GM19035 (cell line): ENCODE measurements around the gene MFSD6.

Experiments
- ATAC-seq: cut with Tn5 transposase; IDR thresholded peaks from one replicate; pipeline ENCODE4 v1.9.1; 2021; ENCODE audit not compliant: unreplicated experiment

The MFSD6 gene

DNA sequence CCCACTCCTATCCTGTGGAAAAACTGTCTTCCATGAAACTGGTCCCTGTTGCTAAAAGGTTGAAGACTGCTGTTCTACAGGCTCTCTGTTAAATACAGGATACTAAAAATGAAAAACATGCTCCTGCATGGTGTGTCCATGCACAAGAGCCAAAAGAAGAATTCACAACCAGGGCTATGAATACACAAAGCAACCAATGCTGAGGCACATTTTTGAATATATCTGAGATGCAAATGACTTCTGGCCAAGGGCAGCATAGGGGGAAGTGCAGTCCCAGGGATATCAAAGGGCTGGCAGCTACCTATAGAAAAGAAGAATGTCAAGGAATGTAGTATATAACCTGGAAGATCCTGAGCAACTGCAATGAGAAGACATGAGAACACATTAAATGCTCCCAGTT lies 119.8 kb downstream of the MFSD6 start:
- no peak for ATAC-seq

- ATAC-seq = no peak
Observed at GRCh38 chr2:190528521-190529001, 120.4 kb downstream of the MFSD6 start.

DNA sequence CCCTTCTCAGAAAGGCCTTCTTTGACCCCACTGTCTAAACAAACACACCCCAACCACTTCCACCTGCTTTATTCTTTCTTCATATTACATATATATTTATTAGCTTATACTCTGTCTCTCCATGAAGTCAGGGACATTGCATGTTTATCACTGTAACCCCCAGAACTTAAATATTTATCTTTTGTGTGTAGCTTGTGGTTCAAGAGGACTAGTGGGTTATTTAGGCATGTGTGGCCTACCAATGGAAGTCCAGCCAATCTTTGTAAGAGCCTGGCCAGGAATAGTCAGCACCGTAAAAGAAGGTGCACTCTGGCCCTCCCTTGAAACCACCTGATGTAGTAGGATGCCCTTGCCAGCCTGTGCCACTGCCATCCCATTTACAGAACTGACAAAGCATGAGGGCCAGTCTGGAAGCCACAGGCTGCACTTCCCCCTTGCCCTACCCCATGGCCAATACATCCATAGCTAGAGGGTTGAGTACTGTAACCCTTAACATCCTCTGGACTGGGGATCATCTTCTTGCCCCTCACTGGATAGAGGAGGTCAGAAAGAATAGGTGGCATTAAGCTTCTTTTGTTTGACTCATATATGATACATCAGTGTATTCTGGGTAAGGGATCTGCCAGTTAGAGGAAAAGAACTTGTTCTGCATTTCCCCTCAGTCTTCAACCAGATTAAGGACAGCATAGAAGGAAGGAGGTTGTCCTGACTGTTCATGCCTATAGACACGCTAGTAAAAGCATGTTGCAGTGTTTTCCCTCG lies 121.5 kb downstream of the MFSD6 start:
- ATAC-seq = no peak

DNA sequence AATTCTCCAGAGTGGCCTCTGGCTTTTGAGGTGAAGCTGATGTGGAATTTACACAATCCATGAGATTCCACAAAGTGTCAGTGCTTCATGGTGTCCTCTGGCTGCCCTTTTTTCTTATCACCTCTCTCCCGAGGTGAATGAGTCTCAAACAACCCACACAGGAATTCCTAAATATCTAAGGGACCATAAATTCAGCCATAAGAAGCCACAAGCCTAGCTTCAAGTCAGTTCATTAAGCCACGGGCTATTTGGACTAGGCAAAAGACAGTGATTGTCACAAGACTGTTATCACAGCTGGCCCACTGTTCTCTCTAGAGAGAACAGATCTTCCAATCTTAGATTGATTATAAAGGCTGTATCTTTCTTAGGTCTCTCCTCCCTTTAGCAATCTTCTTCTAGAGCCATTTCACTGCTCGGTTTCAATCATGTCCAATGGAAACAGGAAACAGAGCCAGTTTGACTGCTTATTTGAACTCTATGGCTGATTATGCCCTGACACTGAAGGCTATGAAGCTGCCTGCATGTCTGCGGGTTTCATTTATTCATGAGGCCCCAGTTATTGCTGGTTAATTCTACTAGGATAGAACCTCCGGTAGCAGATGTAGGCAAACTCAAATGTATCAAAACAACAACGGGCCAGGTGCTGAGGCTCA lies 122.2 kb downstream of the MFSD6 start:
- no peak for ATAC-seq

DNA sequence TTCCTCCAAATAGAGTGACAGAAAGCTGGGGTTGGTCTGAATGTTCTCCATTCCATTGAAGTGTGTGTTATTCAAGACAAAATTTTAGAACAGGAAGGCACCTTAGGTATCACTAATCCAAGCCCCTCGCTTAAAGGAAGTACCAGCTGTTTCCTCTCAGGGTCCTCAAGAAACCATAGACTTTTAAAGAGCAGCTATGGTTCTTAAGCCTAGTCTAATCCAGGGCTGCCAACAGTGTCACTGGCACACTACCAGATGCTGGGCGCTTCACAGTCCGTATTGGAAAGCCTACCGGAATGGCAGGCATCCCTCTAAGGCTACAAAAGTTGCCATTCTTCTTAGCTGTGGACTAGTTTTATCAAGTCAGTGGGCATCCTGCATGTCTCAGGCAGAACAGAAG lies 124.4 kb downstream of the MFSD6 start:
- ATAC-seq = no peak

DNA sequence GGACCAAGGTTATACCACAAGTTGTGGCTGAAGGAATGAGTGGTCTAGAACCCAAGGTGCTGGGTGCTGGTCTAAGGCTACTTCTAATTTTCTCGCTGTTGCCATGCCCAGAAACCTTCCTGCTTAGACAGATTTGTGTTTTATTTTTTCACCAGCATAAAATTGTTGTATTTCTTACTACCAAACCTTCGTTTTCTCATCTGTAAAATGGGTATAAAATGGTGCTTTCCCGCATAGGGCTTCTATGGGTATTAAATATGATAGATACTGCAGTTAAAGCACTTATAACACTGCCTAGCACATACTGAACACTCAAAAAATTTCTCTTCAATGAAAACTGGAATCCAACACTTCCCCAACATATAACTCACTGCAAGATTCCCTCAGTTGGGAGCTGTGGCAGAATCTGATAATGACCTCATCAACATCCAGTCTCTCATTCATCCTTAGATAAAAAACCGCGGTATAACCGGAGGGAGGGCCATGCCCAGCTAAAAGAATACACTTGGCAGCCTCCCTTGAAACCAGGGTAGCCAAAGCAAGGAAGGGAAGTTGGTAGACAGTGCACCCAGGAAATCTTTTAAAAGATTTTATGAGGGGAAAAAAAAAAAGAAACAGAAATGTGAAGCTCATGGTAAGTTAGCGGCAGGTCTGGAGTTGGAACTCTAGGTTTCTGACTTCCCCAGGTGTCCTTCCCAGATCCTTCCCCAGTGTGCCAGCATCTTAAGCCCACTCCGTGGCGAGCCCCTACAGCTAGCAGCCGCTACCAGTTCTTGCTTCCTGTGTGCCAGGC lies 125.2 kb downstream of the MFSD6 start:
- no peak for ATAC-seq

GRCh38 chr2:190533968-190534309 lies 125.8 kb downstream of the MFSD6 start:
- ATAC-seq = peak; percentile 26

- peak; percentile 78 for ATAC-seq
Observed at GRCh38 chr2:190534310-190535120, 126.4 kb downstream of the MFSD6 start, which contains the start of gene NEMP2. Gene NEMP2, minus strand, starts transcription at chr2:190534722. Its CDS starts 67 bp downstream, at chr2:190534655.

- ATAC-seq = peak; percentile 0
Observed at GRCh38 chr2:190535121-190535439, 126.9 kb downstream of the MFSD6 start.

DNA sequence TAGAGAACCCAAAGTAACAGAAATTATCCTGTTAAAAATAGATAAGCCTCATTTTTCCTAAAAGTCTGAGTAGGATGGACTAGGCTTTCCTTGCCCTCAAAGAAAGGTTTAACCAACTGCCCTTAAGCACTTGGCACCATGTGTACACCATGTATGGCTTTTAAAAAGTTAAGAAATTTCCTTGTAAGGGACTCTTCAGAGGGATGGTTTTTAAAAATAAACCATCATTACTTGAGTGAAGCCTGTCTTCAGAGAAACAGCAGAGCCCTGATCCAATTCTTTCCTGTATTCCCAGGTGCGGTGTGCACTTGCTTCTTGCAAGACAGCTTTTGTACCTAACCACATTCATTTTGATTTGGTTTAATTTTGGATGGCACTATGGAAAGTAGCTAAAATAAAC lies 127.4 kb downstream of the MFSD6 start:
- no peak for ATAC-seq

DNA sequence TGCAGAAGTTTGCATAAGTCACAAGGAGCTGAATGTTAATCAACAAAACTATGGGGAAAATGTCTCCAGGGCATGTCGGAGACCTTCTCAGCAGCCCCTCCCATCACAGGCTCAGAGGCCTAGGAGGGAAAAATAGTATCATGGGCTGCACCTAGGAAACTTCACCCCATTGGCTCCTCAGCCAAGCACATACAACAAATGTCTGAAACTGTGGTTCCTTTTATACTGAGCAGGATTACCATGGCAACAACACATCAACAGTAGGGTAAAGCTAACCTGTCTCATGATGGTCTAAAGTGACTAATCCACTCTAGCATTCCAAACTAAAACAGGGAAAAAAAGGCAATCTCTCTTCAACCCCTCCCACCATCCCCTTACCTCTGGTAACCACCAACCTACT lies 129.6 kb downstream of the MFSD6 start:
- ATAC-seq = no peak

- ATAC-seq = no peak
Observed at GRCh38 chr2:190538201-190538600, 130.0 kb downstream of the MFSD6 start.

DNA sequence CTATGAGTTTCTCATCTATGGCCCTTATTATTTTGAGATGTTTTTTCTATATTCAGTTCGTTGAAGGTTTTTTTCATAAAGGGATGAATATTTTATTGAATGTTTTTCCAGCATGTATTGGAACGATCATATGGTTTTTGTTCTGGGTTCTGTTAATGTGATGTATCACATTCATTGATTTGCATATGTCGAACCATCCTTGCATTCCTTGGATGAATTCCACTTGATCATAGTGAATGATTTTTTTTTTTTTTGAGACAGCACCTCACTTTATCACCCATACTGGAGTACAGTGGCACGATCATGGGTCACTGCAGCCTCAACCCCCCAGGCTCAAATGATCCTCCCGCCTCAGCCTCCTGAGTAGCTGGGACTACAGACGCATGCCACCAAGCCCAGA lies 131.9 kb downstream of the MFSD6 start:
- ATAC-seq = no peak

DNA sequence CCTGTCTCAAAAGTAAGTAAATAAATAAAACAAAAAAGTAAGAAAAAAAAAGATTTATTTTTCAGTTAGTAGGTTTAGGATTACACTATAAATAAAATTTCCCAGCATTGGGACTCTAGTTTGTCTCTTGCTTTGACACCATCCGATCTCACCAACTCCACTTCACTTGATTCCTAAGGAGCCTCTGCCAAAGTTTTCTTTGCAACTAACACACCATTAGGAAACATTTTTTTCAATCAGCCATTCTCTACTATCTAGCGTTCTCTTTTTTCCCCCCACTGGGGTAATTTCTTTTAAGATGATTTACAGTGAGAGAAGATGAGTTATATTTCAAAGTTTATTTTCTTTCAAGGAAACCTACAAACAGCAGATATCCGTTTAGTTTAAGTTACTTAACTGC lies 136.9 kb downstream of the MFSD6 start:
- ATAC-seq = no peak

DNA sequence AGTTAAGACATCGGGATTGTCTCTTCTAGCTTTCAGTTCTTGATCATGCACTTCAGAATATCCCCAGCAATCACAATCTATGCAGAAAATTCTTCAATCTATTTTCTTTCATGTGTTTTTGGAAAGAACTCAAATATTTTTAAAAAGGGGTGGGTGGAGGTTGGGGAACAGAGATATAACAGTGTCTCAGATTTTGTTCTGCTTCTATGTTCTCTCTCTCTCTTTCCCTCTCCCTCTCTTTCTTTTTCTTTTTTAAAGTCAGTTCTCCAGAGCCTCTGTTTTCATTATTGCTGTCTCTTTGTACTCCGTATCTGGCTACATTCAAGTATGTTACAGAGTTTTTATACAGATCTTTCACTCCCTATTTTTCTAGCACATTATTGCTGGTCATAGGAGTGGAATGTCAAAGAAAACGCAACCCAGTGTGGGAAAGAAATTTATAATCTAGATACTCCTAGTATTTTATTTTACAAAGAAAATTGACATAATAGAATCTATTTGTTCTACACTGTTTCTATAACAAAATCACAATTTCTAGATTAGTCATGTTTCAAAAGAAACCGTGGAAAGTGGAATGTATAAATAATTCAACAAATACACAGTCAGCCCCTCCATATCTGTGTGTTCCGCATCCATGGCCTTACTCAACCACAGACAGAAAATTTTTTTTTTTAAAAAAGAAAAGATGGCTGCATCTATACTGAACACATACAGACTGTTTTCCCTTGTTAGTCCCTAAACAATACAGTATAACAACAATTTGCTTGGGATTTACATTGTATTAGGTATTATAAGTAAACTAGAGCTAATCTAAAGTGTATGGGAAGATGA lies 137.6 kb downstream of the MFSD6 start:
- no peak for ATAC-seq

- no peak for ATAC-seq
Observed at GRCh38 chr2:190546734-190547133, 138.6 kb downstream of the MFSD6 start.

DNA sequence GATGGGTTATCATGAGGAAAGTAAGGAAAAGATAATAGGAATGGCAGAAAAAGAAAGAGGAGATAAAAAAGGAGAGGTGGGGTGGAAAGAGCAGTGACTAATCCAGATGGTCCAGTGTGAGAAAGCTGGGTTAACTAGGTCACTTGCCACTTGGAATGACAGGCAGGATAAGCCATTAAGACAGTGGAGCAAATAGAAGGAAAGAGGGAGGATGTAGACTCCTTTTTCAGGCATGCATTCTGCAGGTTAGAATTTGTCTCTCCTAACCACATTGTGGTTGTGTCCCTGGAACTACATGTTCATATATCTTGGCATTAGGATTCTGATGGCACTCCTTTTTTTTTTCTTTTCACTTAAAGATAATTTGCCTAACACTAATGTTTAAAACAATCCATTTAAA lies 139.7 kb downstream of the MFSD6 start:
- no peak for ATAC-seq

DNA sequence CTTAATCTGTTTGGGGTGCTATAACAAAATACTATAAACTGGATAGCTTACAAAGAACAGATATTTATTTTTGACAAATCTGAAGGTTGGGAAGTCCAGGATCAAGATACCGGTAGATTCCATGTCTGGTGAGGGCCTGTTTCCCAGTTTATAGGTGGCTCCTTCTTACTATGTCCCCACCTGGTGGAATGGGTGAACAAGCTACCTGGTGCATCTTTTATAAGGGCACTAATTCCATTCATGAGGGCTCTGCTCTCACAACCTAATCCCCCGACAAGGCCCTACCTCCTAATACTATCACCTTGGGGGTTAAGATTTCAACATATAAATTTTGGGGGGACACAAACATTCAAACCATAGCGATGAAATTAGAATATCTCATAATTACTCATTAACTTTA lies 142.0 kb downstream of the MFSD6 start:
- ATAC-seq = no peak
